SK-N-SH treated with all-trans-retinoic acid at 6 μM for 48 hours (cell line): Measurements from ENCODE around the gene AP3S2.

Experiments used
- PATZ1 ChIP-seq: fragments of 250-450 bp; sonication (Bioruptor Pico); IDR thresholded peaks from 2 replicates; pipeline ENCODE4 v1.8.0; 2020; ENCODE audit warnings: mild to moderate bottlenecking, moderate library complexity, borderline replicate concordance
- PPARA ChIP-seq: fragments of 250-450 bp; sonication (Bioruptor Pico); IDR thresholded peaks from 2 replicates; pipeline ENCODE4 v1.5.0; 2020; ENCODE audit warnings: mild to moderate bottlenecking, borderline replicate concordance
- RARB ChIP-seq: fragments of 250-450 bp; sonication (Bioruptor Pico); IDR thresholded peaks from 2 replicates; pipeline ENCODE4 v1.8.0; 2021; ENCODE audit warnings: mild to moderate bottlenecking, moderate library complexity
- TCF4 ChIP-seq: fragments of 250-450 bp; sonication (Bioruptor Pico); IDR thresholded peaks from 2 replicates; pipeline ENCODE4 v1.8.0; 2021; ENCODE audit warnings: mild to moderate bottlenecking, moderate library complexity, borderline replicate concordance
- TOX ChIP-seq: fragments of 250-450 bp; sonication (Bioruptor Pico); IDR thresholded peaks from 2 replicates; pipeline ENCODE4 v1.8.0; 2021; ENCODE audit warnings: mild to moderate bottlenecking, moderate library complexity, borderline replicate concordance
- ZFP3 ChIP-seq: fragments of 250-450 bp; sonication (Bioruptor Pico); IDR thresholded peaks from 2 replicates; pipeline ENCODE4 v1.5.0; 2020; ENCODE audit warnings: mild to moderate bottlenecking, moderate library complexity
- ZFP30 ChIP-seq: fragments of 450-650 bp; formaldehyde crosslinking; IDR thresholded peaks from 2 replicates; pipeline ENCODE4 v1.5.0; 2022; ENCODE audit warnings: mild to moderate bottlenecking, moderate library complexity
- ZNF8 ChIP-seq: fragments of 450-650 bp; formaldehyde crosslinking; IDR thresholded peaks from 2 replicates; pipeline ENCODE4 v1.5.0; 2020; ENCODE audit warnings: mild to moderate bottlenecking, moderate library complexity

GRCh38 chr15:89864958-89865739 is 28.6 kb downstream of the AP3S2 start:
- TF ChIP-seq ZFP30 (CRISPR knock-in tag) (no peak), PPARA (no peak), ZFP3 (CRISPR knock-in tag) (no peak), ZNF8 (CRISPR knock-in tag) (no peak), TOX (CRISPR knock-in tag) (no peak), TCF4 (CRISPR knock-in tag) (no peak), RARB (CRISPR knock-in tag) (no peak), PATZ1 (no peak)
